HepG2 (cell line): ENCODE results near the gene EIF2B1. TPM values are rescaled to one million over a fixed set of nuclear protein-coding genes. Genes with fewer than 3 reads are reported as not detected.

ENCODE experiments used
- ATF7-NPFF ChIP-seq: sonication (generic); formaldehyde crosslinking; IDR thresholded peaks from 2 replicates; pipeline ENCODE4 v1.8.1; 2023; ENCODE audit warnings: mild to moderate bottlenecking, low read depth, missing genetic modification reagents, moderate library complexity
- BCL3 ChIP-seq: sonication (generic); formaldehyde crosslinking; IDR thresholded peaks from 2 replicates; pipeline ENCODE4 v1.5.1; 2020; ENCODE audit warnings: mild to moderate bottlenecking, missing genetic modification reagents, moderate library complexity
- BRD4 ChIP-seq: sonication (generic); formaldehyde crosslinking; IDR thresholded peaks from 2 replicates; pipeline ENCODE4 v1.4.0; 2020; ENCODE audit warnings: missing genetic modification reagents
- GABPA ChIP-seq, 2 experiments: IDR thresholded peaks; 2 replicates each; pipeline ENCODE4 v1.6.1; 2011 to 2016; ENCODE audit warnings: low read depth in 2 of 2, low read length in 1 of 2, missing biosample characterization in 1 of 2, missing genetic modification characterization in 1 of 2
- HNF1B ChIP-seq: sonication (generic); formaldehyde crosslinking; IDR thresholded peaks from 2 replicates; pipeline ENCODE4 v1.5.1; 2020; ENCODE audit warnings: mild to moderate bottlenecking, moderate library complexity, missing genetic modification reagents
- KLF13 ChIP-seq: sonication (generic); formaldehyde crosslinking; IDR thresholded peaks from 2 replicates; pipeline ENCODE4 v1.4.0; 2020; ENCODE audit warnings: mild to moderate bottlenecking, missing genetic modification reagents
- NFE2 ChIP-seq: sonication (generic); formaldehyde crosslinking; IDR thresholded peaks from 2 replicates; pipeline ENCODE4 v1.4.0; 2020; ENCODE audit warnings: missing genetic modification reagents
- NFE2L1 ChIP-seq: sonication (generic); formaldehyde crosslinking; IDR thresholded peaks from 2 replicates; pipeline ENCODE4 v1.4.0; 2020; ENCODE audit warnings: missing genetic modification reagents, mild to moderate bottlenecking, borderline replicate concordance
- PHF5A ChIP-seq: IDR thresholded peaks from one replicate; pipeline ENCODE4 v1.6.1; 2018; ENCODE audit warnings: low read depth, missing genetic modification reagents; ENCODE audit not compliant: unreplicated experiment
- POGZ ChIP-seq: sonication (generic); formaldehyde crosslinking; IDR thresholded peaks from 2 replicates; pipeline ENCODE4 v1.4.0; 2020; ENCODE audit warnings: mild to moderate bottlenecking, missing genetic modification reagents
- TARDBP ChIP-seq: sonication (generic); formaldehyde crosslinking; IDR thresholded peaks from 2 replicates; pipeline ENCODE4 v1.8.0; 2022; ENCODE audit warnings: mild to moderate bottlenecking, missing genetic modification reagents
- THAP9 ChIP-seq: sonication (generic); formaldehyde crosslinking; IDR thresholded peaks from 2 replicates; pipeline ENCODE4; 2020; ENCODE audit warnings: missing genetic modification reagents, mild to moderate bottlenecking, borderline replicate concordance
- ZGPAT ChIP-seq: IDR thresholded peaks from 2 replicates; pipeline ENCODE4 v1.6.1; 2016; ENCODE audit warnings: mild to moderate bottlenecking
- ZNF10 ChIP-seq: sonication (generic); formaldehyde crosslinking; IDR thresholded peaks from 2 replicates; pipeline ENCODE4 v1.4.0; 2020; ENCODE audit warnings: mild to moderate bottlenecking, low read depth, missing genetic modification reagents, borderline replicate concordance
- ZNF207 ChIP-seq: fragments of 450-650 bp; IDR thresholded peaks from 2 replicates; pipeline ENCODE4 v1.6.1; 2016; ENCODE audit warnings: antibody characterized with exemption, borderline replicate concordance
- ZNF232 ChIP-seq: sonication (generic); formaldehyde crosslinking; IDR thresholded peaks from 2 replicates; pipeline ENCODE4 v1.4.0; 2020; ENCODE audit warnings: missing genetic modification reagents, borderline replicate concordance
- ZNF33A ChIP-seq: sonication (generic); formaldehyde crosslinking; IDR thresholded peaks from 2 replicates; pipeline ENCODE4 v1.5.1; 2020; ENCODE audit warnings: missing genetic modification reagents, mild to moderate bottlenecking, moderate library complexity, borderline replicate concordance
- ZNF577 ChIP-seq: sonication (generic); formaldehyde crosslinking; IDR thresholded peaks from 2 replicates; pipeline ENCODE4 v1.4.0; 2020; ENCODE audit warnings: mild to moderate bottlenecking, low read depth, missing genetic modification reagents, borderline replicate concordance
- ZNF605 ChIP-seq: sonication (generic); formaldehyde crosslinking; IDR thresholded peaks from 2 replicates; pipeline ENCODE4 v1.8.0; 2022; ENCODE audit warnings: mild to moderate bottlenecking, missing genetic modification reagents
- polyA plus RNA-seq, 8 experiments: library from polyadenylated mRNA; depleted of rRNA in 3 of 8; stranded (reverse) in 7 of 8; unstranded in 1 of 8; fragments of >200 nt; fragmentation: Illumina TruSeq in 4 of 8; extraction: Trizol in 4 of 8; gene quantifications; 2 replicates each; pipeline versions ENCODE4 v1.2.1 to v1.2.3, GENCODE V29; 2011 to 2016; ENCODE audit warnings: low read depth in 4 of 8, missing spikeins in 1 of 8, mixed read lengths in 1 of 8; ENCODE audit not compliant: insufficient read depth in 1 of 8
- total RNA-seq, 5 experiments: library from RNA; depleted of rRNA; stranded (reverse); fragments of >200 nt; fragmentation: Illumina TruSeq; extraction: Trizol; gene quantifications; 2 replicates each; pipeline ENCODE4 v1.2.3, GENCODE V29; 2016; ENCODE audit warnings: low read depth in 1 of 5

Gene EIF2B1
- total and polyA plus RNA-seq, 2 of the 13 experiments (the other 11 are each of a cell fraction or from before 2014, with no cell fraction given): 18.7 to 37.4 TPM

- TF ChIP-seq HNF1B (CRISPR knock-in tag): peak; percentile 94
- TF ChIP-seq NFE2 (CRISPR knock-in tag): no peak
- TF ChIP-seq ZNF207: no peak
- TF ChIP-seq POGZ (CRISPR knock-in tag): peak; percentile 95
- TF ChIP-seq ZNF577 (CRISPR knock-in tag): no peak
- peak; percentile 86 for TF ChIP-seq PHF5A (CRISPR knock-in tag)
- peak; percentile 91 for TF ChIP-seq ZNF232 (CRISPR knock-in tag)
- TF ChIP-seq BRD4 (CRISPR knock-in tag): peak; percentile 96
- 0 out of 2 replicates have a peak, but pooled peaks have one; percentile 22 for TF ChIP-seq KLF13 (CRISPR knock-in tag)
- peak; percentile 84 for TF ChIP-seq ZNF605 (CRISPR knock-in tag)
- TF ChIP-seq ZNF10 (CRISPR knock-in tag): no peak
- TF ChIP-seq ZNF33A (CRISPR knock-in tag): peak; percentile 70; the same call in 1 of the 2 replicates
- peak; percentile 100 for TF ChIP-seq GABPA (IDR thresholded peaks at IDR 0.05; ENCODE audit: low read depth, low read length)
- peak; percentile 96 for TF ChIP-seq GABPA (CRISPR knock-in tag; IDR thresholded peaks at IDR 0.05; ENCODE audit: low read depth)
- peak; percentile 68; the same call in 1 of the 2 replicates for TF ChIP-seq BCL3
- peak; percentile 93; the same call in 1 of the 2 replicates for TF ChIP-seq ZGPAT (CRISPR knock-in tag)
- TF ChIP-seq THAP9 (CRISPR knock-in tag): peak; percentile 96; the same call in 1 of the 2 replicates
- TF ChIP-seq ATF7-NPFF (CRISPR knock-in tag): peak; percentile 86
- no peak for TF ChIP-seq NFE2L1 (CRISPR knock-in tag)
- peak; percentile 93 for TF ChIP-seq TARDBP (CRISPR knock-in tag)
These were observed at the start of gene EIF2B1, which contains the start of gene GTF2H3 (continued) for GRCh38 chr12:123633379-123634141.
